Trophoblast cell (in vitro differentiated cells and primary cell): ENCODE measurements around the gene SGCD.

Experiments used
- DNase-seq, 2 donors: peaks; one replicate each; pipeline ENCODE4 v3.0.0-alpha.2; 2016
- H2AFZ ChIP-seq: 2 replicates; pipeline ENCODE4 v1.6.1; 2013; ENCODE audit warnings: low read length, moderate library complexity, mild to moderate bottlenecking; ENCODE audit not compliant: insufficient read depth, poor library complexity
- H2AK5ac ChIP-seq: 2 replicates; pipeline ENCODE4 v1.6.1; 2013; ENCODE audit warnings: mild to moderate bottlenecking, low read length
- H2BK120ac ChIP-seq: 2 replicates; pipeline ENCODE4 v1.6.1; 2013; ENCODE audit warnings: low read length, mild to moderate bottlenecking, moderate library complexity; ENCODE audit not compliant: insufficient read depth, poor library complexity
- H2BK12ac ChIP-seq: 2 replicates; pipeline ENCODE4 v1.6.1; 2013; ENCODE audit warnings: mild to moderate bottlenecking, low read length, moderate library complexity
- H2BK5ac ChIP-seq: 2 replicates; pipeline ENCODE4 v1.6.1; 2013; ENCODE audit warnings: low read length, low read depth, moderate library complexity, mild to moderate bottlenecking; ENCODE audit not compliant: poor library complexity
- H3K14ac ChIP-seq: 2 replicates; pipeline ENCODE4 v1.6.1; 2013; ENCODE audit warnings: mild to moderate bottlenecking, low read length
- H3K18ac ChIP-seq: 2 replicates; pipeline ENCODE4 v1.6.1; 2013; ENCODE audit warnings: mild to moderate bottlenecking, low read length
- H3K23ac ChIP-seq: 2 replicates; pipeline ENCODE4 v1.6.1; 2013; ENCODE audit warnings: low read length
- H3K27ac ChIP-seq: 2 replicates; pipeline ENCODE4 v1.5.1; 2013; ENCODE audit warnings: low read depth, mild to moderate bottlenecking, inconsistent platforms, low read length, moderate library complexity
- H3K27me3 ChIP-seq: 2 replicates; pipeline ENCODE4 v1.6.1; 2013; ENCODE audit warnings: inconsistent platforms, mild to moderate bottlenecking, low read length, moderate library complexity; ENCODE audit not compliant: insufficient read depth
- H3K36me3 ChIP-seq, 2 experiments: 1 replicate in 1 of 2; 2 replicates in 1 of 2; pipeline ENCODE4 v1.6.1; 2013; ENCODE audit warnings: low read length in 2 of 2, mild to moderate bottlenecking in 2 of 2, moderate library complexity in 1 of 2; ENCODE audit not compliant: insufficient read depth in 2 of 2, control insufficient read depth in 1 of 2
- H3K4ac ChIP-seq: 2 replicates; pipeline ENCODE4 v1.6.1; 2013; ENCODE audit warnings: low read depth, mild to moderate bottlenecking, low read length, moderate library complexity
- H3K4me1 ChIP-seq, 2 experiments: 1 replicate in 1 of 2; 2 replicates in 1 of 2; pipeline ENCODE4 v1.6.1; 2013; ENCODE audit warnings: low read length in 2 of 2, mild to moderate bottlenecking in 2 of 2, moderate library complexity in 1 of 2; ENCODE audit not compliant: insufficient read depth in 2 of 2, control insufficient read depth in 1 of 2
- H3K4me2 ChIP-seq: 2 replicates; pipeline ENCODE4 v1.6.1; 2013; ENCODE audit warnings: inconsistent platforms, mild to moderate bottlenecking, low read length, moderate library complexity
- H3K4me3 ChIP-seq: 2 replicates; pipeline ENCODE4 v1.5.1; 2013; ENCODE audit warnings: mild to moderate bottlenecking, low read depth, low read length, inconsistent platforms
- H3K79me1 ChIP-seq: one replicate; pipeline ENCODE4 v1.6.1; 2013; ENCODE audit warnings: low read length
- H3K79me2 ChIP-seq: 2 replicates; pipeline ENCODE4 v1.6.1; 2013; ENCODE audit warnings: low read length, mild to moderate bottlenecking; ENCODE audit not compliant: control insufficient read depth, insufficient read depth, poor library complexity
- H3K9ac ChIP-seq: 2 replicates; pipeline ENCODE4 v1.6.1; 2013; ENCODE audit warnings: mild to moderate bottlenecking, low read length
- H3K9me3 ChIP-seq: 2 replicates; pipeline ENCODE4 v1.6.1; 2013; ENCODE audit warnings: low read depth, mild to moderate bottlenecking, control low read depth, inconsistent platforms, low read length; ENCODE audit not compliant: insufficient read depth
- H4K12ac ChIP-seq: 2 replicates; pipeline ENCODE4 v1.6.1; 2013; ENCODE audit warnings: low read depth, mild to moderate bottlenecking, low read length, moderate library complexity
- H4K8ac ChIP-seq: 2 replicates; pipeline ENCODE4 v1.6.1; 2013; ENCODE audit warnings: low read depth, mild to moderate bottlenecking, low read length, moderate library complexity
- H4K91ac ChIP-seq: one replicate; pipeline ENCODE4 v1.6.1; 2013; ENCODE audit warnings: low read depth, mild to moderate bottlenecking, low read length, moderate library complexity
- WGBS: extraction: QIAGEN DNeasy Blood & Tissue Kit; methylation state at CpG from one replicate; pipeline ENCODE4 v1.1.7; 2013; ENCODE audit warnings: missing lambda C conversion rate; ENCODE audit not compliant: insufficient read length, insufficient coverage; ENCODE audit errors: extremely low coverage; 5-methylcytosine and 5-hydroxymethylcytosine counted together

Gene SGCD

GRCh38 chr5:156755421-156756087 lies 428.6 kb downstream of the SGCD start:
- Histone ChIP-seq H2BK120ac (no peak overlapping the region), H4K8ac (no peak overlapping the region), H2AK5ac (no peak overlapping the region), H3K9ac (no peak overlapping the region), H2BK5ac (no peak overlapping the region), H2BK12ac (no peak overlapping the region), H4K91ac (no peak overlapping the region), H3K4me3 (no peak overlapping the region), H3K27me3 (no peaks in the 10 kb centered on the region), H3K4me2 (no peak overlapping the region), H3K4me1 (no peaks in the 10 kb centered on the region), H2AFZ (no peak overlapping the region), H3K18ac (no peak overlapping the region), H3K36me3 (no peaks in the 10 kb centered on the region), H3K23ac (no peak overlapping the region), H4K12ac (no peak overlapping the region), H3K4ac (no peak overlapping the region), H3K79me2 (no peaks in the 10 kb centered on the region), H3K14ac (no peak overlapping the region), H3K9me3 (no peaks in the 10 kb centered on the region), H3K27ac (no peak overlapping the region), H3K79me1 (no peaks in the 10 kb centered on the region)
- no CpG with 5 or more reads among the region's 3 CpGs for WGBS
- no peak for DNase-seq

GRCh38 chr5:156758011-156758791 lies 431.2 kb downstream of the SGCD start:
- no peak overlapping the region for H3K4me3 ChIP-seq
- H2BK12ac ChIP-seq = no peak overlapping the region
- no peak overlapping the region for H4K12ac ChIP-seq
- H3K27me3 ChIP-seq = no peaks in the 10 kb centered on the region
- no peak overlapping the region for H3K9ac ChIP-seq
- no peaks in the 10 kb centered on the region for H3K9me3 ChIP-seq
- H2AFZ ChIP-seq = no peak overlapping the region
- H3K14ac ChIP-seq = no peak overlapping the region
- WGBS = no CpG with 5 or more reads among the region's 2 CpGs
- no peaks in the 10 kb centered on the region for H3K79me1 ChIP-seq
- no peak overlapping the region for H3K27ac ChIP-seq
- no peak overlapping the region for H2AK5ac ChIP-seq
- H3K4ac ChIP-seq = no peak overlapping the region
- no peak overlapping the region for H3K23ac ChIP-seq
- no peak overlapping the region for H4K91ac ChIP-seq
- no peak overlapping the region for H3K4me2 ChIP-seq
- H3K79me2 ChIP-seq = no peaks in the 10 kb centered on the region
- no peaks in the 10 kb centered on the region for H3K36me3 ChIP-seq
- no peak overlapping the region for H2BK5ac ChIP-seq
- DNase-seq = no peak
- no peak overlapping the region for H3K18ac ChIP-seq
- no peak overlapping the region for H4K8ac ChIP-seq
- no peak overlapping the region for H2BK120ac ChIP-seq
- H3K4me1 ChIP-seq = no peaks in the 10 kb centered on the region

GRCh38 chr5:156759156-156759555 lies 432.2 kb downstream of the SGCD start:
- H3K18ac ChIP-seq = no peak overlapping the region
- H3K27ac ChIP-seq = no peak overlapping the region
- no peaks in the 10 kb centered on the region for H3K4me1 ChIP-seq
- H4K8ac ChIP-seq = no peak overlapping the region
- H3K79me1 ChIP-seq = no peaks in the 10 kb centered on the region
- no peaks in the 10 kb centered on the region for H3K79me2 ChIP-seq
- WGBS = no CpG with 5 or more reads among the region's 11 CpGs
- no peak overlapping the region for H3K9ac ChIP-seq
- no peaks in the 10 kb centered on the region for H3K36me3 ChIP-seq
- H4K12ac ChIP-seq = no peak overlapping the region
- H3K23ac ChIP-seq = no peak overlapping the region
- H3K4me2 ChIP-seq = no peak overlapping the region
- no peak overlapping the region for H2AFZ ChIP-seq
- no peak overlapping the region for H2BK5ac ChIP-seq
- H2AK5ac ChIP-seq = no peak overlapping the region
- no peaks in the 10 kb centered on the region for H3K9me3 ChIP-seq
- no peaks in the 10 kb centered on the region for H3K27me3 ChIP-seq
- H3K4ac ChIP-seq = no peak overlapping the region
- no peak overlapping the region for H2BK120ac ChIP-seq
- H3K14ac ChIP-seq = no peak overlapping the region
- H3K4me3 ChIP-seq = no peak overlapping the region
- no peak overlapping the region for H4K91ac ChIP-seq
- H2BK12ac ChIP-seq = no peak overlapping the region
- DNase-seq = no peak

- no peak overlapping the region for H2BK120ac ChIP-seq
- H4K8ac ChIP-seq = no peak overlapping the region
- H3K4ac ChIP-seq = no peak overlapping the region
- no peak overlapping the region for H3K18ac ChIP-seq
- no peak overlapping the region for H2AK5ac ChIP-seq
- no peaks in the 10 kb centered on the region for H3K79me1 ChIP-seq
- H3K4me3 ChIP-seq = no peak overlapping the region
- H2BK12ac ChIP-seq = no peak overlapping the region
- H3K4me2 ChIP-seq = no peak overlapping the region
- H3K79me2 ChIP-seq = no peaks in the 10 kb centered on the region
- H2BK5ac ChIP-seq = no peak overlapping the region
- no peak overlapping the region for H4K12ac ChIP-seq
- no peak overlapping the region for H2AFZ ChIP-seq
- H4K91ac ChIP-seq = no peak overlapping the region
- H3K9me3 ChIP-seq = no peaks in the 10 kb centered on the region
- no peak overlapping the region for H3K14ac ChIP-seq
- H3K27me3 ChIP-seq = no peaks in the 10 kb centered on the region
- H3K27ac ChIP-seq = no peak overlapping the region
- no peaks in the 10 kb centered on the region for H3K36me3 ChIP-seq
- H3K23ac ChIP-seq = no peak overlapping the region
- no peaks in the 10 kb centered on the region for H3K4me1 ChIP-seq
- no peak overlapping the region for H3K9ac ChIP-seq
- DNase-seq = no peak
These were observed 435.8 kb downstream of the SGCD start for GRCh38 chr5:156762771-156763170.
